Activated naive CD4-positive, alpha-beta T cell treated with Interleukin-2 at 50 U/mL for 16 hours (primary cell): ENCODE measurements around the gene HDAC11.
"Not testable (repeated sequence)": the region's sequence is repeated elsewhere in the genome, so short reads cannot be mapped to it uniquely, and the experiment has no call there.

Experiments
- DNase-seq: peaks from one replicate; pipeline ENCODE4 v3.0.0-alpha.2; 2020

Gene HDAC11

GRCh38 chr3:13508496-13508895, 28.4 kb downstream of the HDAC11 start:
- DNase-seq: no peak

- DNase-seq: no peak
These were observed 29.1 kb downstream of the HDAC11 start for GRCh38 chr3:13509059-13509815.

- DNase-seq: no peak
These were observed 29.7 kb downstream of the HDAC11 start for GRCh38 chr3:13509816-13510192.

DNA sequence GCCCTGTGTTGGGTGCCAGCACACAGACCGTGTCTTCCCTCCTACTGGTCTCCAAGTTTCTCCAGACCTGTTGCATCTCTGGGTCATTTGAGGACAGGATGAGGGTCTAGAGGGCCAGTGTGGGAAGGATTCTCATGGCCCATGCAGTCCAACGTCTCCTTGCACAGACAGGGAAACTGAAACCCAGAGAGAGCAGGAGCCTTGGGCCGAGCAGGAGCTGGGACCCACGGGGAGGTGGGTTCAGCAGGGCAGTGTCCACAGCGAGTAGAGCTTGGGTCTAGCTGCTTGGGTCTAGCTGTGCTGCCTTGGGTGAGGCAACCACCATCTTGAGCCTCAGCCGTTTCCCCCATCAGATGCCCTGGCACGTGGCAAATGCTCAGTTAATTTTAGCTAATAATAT, 32.3 kb downstream of the HDAC11 start:
- no peak for DNase-seq

GRCh38 chr3:13513051-13513912, 33.2 kb downstream of the HDAC11 start:
- DNase-seq: no peak

DNA sequence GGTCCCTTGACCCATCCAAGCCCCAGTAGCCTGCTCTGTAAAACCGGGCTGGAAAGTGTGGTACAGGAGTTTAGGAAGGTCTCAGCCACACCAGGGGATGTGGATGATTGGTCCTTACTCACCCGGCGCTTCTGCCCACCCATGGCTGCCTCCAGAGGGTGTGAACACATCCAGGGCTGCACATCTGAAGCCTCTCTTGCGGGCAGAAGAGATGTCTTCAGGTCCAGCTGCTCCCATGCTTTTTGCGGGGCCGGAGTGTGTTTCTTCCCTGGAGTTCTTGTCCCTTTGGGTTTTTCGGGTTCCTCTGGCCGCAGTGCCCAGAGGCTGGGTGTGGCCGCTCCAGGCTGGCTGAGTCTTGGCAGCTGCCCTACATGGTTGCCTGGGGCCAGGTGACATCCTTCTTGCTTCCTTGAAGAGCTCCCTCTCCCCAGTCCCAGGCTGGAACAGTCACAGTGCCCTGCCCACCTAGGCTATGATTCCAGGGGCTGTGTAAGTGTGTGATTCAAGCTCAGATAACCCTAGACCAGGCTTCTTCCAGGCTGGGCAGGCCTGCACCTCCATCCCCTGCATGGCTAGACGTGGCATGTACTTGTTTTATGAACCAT, 33.9 kb downstream of the HDAC11 start:
- no peak for DNase-seq

DNA sequence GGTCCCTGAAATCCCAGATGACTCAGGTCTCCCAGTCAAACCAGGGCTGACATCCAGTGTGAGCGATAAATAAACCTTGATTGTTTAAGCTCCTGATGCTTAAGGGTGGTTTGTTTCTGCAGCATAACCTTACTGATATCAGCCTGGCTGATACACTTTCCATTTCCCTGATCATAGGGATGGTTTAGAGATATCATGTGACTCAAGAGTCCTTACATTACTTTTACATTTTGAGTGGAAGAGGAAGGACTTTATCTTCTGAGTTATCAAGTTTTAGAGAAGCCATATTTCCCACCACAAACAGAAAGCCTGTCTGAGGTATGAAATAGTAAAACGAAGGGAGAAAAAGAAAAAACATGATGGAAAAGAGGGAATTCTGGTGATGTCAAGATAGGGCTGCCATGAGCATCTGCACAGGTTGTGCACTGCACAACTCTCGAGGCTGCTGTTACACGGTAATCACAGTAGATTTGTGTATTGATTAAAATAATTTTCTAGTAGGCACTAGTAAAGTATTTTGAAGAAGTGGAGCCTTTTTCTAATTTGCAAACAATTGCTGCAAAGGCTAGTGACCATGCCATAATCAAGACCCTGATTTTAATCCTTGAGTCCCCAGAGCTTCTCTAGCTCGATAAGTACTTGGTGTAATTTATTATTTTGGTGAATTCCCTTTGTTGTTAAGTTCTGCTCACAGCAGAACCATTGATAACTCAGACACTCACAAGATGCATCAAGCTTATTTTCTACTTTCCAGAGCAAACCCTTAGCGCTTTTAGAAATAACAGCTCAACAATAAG, 34.7 kb downstream of the HDAC11 start:
- no peak for DNase-seq

- DNase-seq: no peak
These were observed 36.0 kb downstream of the HDAC11 start for GRCh38 chr3:13515786-13516759.

GRCh38 chr3:13516760-13517135, 36.6 kb downstream of the HDAC11 start:
- no peak for DNase-seq

- no peak for DNase-seq
These were observed 37.3 kb downstream of the HDAC11 start for GRCh38 chr3:13517253-13517977.

DNA sequence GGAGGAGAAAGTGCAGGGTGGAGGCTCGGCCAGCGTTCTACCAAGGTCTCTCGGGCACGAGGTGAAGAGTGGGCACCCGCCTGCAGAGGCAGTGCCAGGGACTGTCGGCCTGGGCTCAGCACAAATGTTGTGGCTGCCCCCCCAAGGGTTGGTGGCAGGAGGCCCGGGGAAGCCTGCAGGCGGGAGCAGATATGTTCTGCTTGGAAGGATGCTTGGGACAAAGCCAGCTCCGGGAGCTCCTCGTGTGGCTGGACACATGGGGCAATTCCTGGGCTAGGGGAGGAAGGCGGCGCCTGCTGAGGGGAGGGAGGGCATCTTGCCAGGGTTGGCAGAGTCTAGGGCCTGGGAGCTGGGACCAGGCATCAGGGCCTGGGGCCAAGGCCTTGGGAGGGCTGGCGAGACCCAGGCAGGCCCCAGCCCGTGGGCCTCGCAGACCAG, 38.4 kb downstream of the HDAC11 start:
- no peak for DNase-seq

- DNase-seq: no peak
These were observed 39.1 kb downstream of the HDAC11 start for GRCh38 chr3:13519006-13519791.

DNA sequence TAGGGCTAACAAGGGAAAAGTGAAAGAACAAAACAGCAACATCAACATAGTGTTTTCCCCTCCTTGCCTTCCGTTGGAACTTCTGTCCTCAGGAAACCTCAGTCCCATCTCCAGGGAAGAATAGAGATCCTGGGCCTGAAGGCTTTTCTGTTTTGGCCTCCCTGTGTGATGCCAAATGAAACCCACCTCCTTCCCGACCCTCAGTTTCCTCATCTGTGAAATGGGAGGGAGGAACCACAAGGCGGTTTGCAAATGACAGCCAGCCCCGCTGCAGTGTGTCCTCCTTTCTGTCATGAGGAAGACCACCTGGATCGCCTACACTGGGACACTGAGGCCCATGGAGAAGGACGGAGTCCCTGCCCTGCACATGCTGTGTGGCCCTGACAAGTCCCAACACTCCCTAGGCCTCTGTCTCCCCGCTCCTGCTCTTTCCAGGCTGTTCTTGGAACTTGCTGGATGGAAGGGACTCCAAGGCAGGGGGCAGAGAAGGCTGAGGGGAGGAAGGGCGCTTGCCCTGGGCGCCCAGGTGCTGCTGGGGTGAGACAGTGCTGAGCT, 40.3 kb downstream of the HDAC11 start:
- no peak for DNase-seq

- DNase-seq: no peak
These were observed 41.2 kb downstream of the HDAC11 start for GRCh38 chr3:13521309-13521708.

GRCh38 chr3:13521749-13522148, 41.6 kb downstream of the HDAC11 start:
- not testable (repeated sequence) for DNase-seq

- DNase-seq: no peak
These were observed 42.1 kb downstream of the HDAC11 start for GRCh38 chr3:13522236-13522635.

DNA sequence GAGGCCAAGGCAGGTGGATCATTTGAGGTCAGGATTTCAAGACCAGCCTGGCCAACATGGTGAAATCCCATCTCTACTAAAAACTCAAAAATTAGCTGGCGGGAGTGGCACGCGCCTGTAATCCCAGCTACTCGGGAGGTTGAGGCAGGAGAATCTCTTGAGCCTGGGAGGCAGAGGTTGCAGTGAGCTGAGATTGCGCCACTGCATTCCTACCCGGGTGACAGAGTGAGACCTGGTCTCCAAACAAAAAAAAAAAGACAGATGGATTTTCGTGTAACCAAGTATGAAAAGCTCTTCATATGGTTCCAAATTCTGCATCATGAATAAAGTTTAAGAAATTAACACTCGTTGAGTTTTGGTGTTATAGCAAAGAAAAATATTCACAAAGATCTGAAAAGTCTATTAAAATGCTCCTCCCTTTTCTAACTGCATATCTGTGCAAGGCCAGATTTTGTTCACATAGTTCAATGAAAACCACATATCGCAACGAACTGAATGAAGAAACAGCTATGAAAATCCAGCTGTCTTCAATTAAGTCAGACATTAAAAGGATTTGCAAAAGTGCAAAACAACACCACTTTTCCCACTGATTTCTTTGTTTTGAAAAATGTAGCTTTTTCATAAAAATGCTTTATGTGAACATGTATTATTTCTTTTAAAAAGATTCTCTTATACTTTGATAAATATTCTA, 45.0 kb downstream of the HDAC11 start:
- DNase-seq: no peak

DNA sequence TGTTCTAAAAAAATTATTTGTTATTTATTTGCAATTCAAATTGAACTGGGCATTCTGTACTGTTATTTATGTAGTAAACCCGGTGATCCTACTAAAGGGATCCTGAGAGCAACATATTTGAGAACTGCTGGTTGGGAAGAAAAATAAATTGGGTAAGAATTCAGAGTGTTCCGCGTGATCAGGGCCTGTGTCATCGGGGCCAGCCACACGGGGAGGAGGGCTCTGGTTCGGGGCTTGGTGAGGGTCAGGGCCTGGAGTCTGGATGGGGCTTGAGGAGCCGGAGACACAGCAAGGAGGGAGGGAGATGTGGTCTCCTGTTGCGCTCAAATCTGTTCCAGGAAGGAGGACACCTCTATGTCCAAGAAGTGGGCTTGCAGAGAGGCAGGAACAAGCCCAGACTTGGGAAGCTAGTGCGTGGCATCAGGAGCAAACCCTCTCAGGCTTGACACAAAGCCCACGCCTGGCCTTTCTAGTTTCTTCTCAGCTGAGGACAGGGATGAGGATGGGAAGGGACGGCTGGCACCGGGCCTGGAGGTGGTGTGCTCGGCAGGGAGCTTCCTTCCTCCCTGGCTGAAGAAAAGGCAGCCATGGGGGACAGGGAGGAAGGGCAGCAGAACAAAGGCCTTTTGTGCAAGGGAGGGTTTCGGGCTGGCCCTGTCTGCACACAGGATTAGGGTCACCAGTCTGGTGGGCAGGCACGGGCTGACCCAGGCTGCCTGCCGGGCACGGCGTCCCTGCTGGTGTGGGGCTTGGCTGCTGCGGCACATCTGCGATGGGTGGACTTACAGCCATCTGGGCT, 45.9 kb downstream of the HDAC11 start:
- no peak for DNase-seq

GRCh38 chr3:13526626-13526949, 46.5 kb downstream of the HDAC11 start:
- no peak for DNase-seq
